Osteoblast (primary cell): ENCODE results near the gene FXYD5. TPM values are rescaled to one million over a fixed set of nuclear protein-coding genes. Genes with fewer than 3 reads are reported as not detected.

Experiments
- DNase-seq: peaks from one replicate; pipeline ENCODE4 v3.0.0; 2011; ENCODE audit warnings: low spot score, mixed read lengths; ENCODE audit not compliant: insufficient read length; ENCODE audit errors: missing footprints
- H2AFZ ChIP-seq: 2 replicates; pipeline ENCODE4 v1.6.0; 2011; ENCODE audit warnings: mild to moderate bottlenecking, low read length
- H3K27ac ChIP-seq: 2 replicates; pipeline ENCODE4 v1.5.1; 2011; ENCODE audit warnings: mild to moderate bottlenecking, low read depth, low read length, moderate library complexity
- H3K27me3 ChIP-seq: 2 replicates; pipeline ENCODE4 v1.6.0; 2012; ENCODE audit warnings: mild to moderate bottlenecking, control low read depth, inconsistent platforms, low read length, moderate library complexity; ENCODE audit not compliant: insufficient read depth
- H3K36me3 ChIP-seq: 2 replicates; pipeline ENCODE4 v1.5.1; 2011; ENCODE audit warnings: mild to moderate bottlenecking, low read length, control low read depth, moderate library complexity; ENCODE audit not compliant: insufficient read depth
- H3K4me1 ChIP-seq: 2 replicates; pipeline ENCODE4 v1.5.1; 2011; ENCODE audit warnings: mild to moderate bottlenecking, low read length, control low read depth, moderate library complexity; ENCODE audit not compliant: insufficient read depth
- H3K4me2 ChIP-seq: 2 replicates; pipeline ENCODE4 v1.6.0; 2011; ENCODE audit warnings: mild to moderate bottlenecking, low read length; ENCODE audit not compliant: insufficient read depth
- H3K4me3 ChIP-seq: fragments of 200-600 bp; sonication (generic); 3 replicates; pipeline ENCODE4 v1.5.1; 2012; ENCODE audit warnings: mild to moderate bottlenecking, low read length, inconsistent platforms; ENCODE audit not compliant: insufficient read depth
- H3K79me2 ChIP-seq: 2 replicates; pipeline ENCODE4 v1.6.0; 2012; ENCODE audit warnings: mild to moderate bottlenecking, low read length, control low read depth, inconsistent platforms; ENCODE audit not compliant: insufficient read depth
- H3K9me3 ChIP-seq: 2 replicates; pipeline ENCODE4 v1.5.1; 2011; ENCODE audit warnings: low read depth, low read length, control low read depth
- H4K20me1 ChIP-seq: 2 replicates; pipeline ENCODE4 v1.6.0; 2012; ENCODE audit warnings: mild to moderate bottlenecking, low read length, control low read depth; ENCODE audit not compliant: insufficient read depth
- total RNA-seq: library from RNA; depleted of rRNA; stranded (reverse); fragments of >200 nt; gene quantifications from 2 replicates; pipeline ENCODE4 v1.2.3, GENCODE V29; 2012
- TF ChIP-seq, protein P1 (sequence below): IDR thresholded peaks from 2 replicates; pipeline ENCODE4 v1.5.1; 2011; ENCODE audit warnings: mild to moderate bottlenecking, low read depth, low read length, moderate library complexity; ENCODE audit errors: extremely low read depth

Gene FXYD5
- total RNA-seq, 1 donor: 29.0 TPM

DNA sequence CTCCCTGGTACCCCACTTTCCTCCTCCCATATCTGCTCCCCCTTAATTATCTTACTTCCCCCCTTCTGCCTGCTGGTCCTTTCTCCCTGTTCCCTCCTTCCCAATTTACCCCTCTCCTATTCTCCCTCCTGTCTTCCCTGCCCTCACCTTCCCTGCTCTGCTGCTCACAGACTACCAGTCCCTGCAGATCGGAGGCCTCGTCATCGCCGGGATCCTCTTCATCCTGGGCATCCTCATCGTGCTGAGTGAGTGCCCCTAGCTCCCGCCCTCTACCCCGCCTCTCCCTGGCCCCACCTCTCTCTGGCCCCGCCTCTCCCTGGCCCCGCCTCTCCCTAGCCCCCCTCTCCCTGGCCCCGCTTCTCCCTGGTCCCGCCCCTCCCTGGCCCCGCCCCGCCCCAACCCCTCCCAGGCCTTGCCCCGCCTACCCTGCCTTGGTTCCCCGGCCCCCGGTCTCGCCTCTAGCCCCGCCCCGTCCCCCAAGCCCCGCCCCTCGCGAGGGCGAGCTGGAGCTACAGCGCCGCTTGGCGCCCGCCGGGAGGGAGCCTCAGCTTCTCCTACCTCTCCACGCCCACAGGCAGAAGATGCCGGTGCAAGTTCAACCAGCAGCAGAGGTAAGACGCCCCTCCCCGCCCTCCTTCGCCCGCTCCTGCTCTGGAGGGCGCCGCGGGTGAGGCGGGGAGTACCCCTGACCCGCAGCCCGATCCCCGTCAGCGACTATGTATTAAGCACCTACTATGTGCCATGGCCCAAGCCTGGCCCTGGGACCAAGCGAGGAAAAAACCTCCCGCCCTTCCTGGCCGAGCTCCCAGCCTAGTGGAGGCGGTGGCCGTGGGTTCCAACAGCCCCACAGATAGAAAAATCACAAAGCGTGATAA is 13.3 kb upstream of the FXYD5 start:
- Histone ChIP-seq H3K4me3 (no peak overlapping the region), H3K27ac (no peak overlapping the region), H3K4me1 (peaks cover 14% of the 10 kb centered on the region), H4K20me1 (no peaks in the 10 kb centered on the region), H3K27me3 (peaks cover 35% of the 10 kb centered on the region), H3K79me2 (no peaks in the 10 kb centered on the region), H3K9me3 (no peaks in the 10 kb centered on the region), H3K36me3 (no peaks in the 10 kb centered on the region), H3K4me2 (peak overlapping the region; percentile 16), H2AFZ (no peak overlapping the region)
- DNase-seq: peak; percentile 100
- TF ChIP-seq, protein P1, sequence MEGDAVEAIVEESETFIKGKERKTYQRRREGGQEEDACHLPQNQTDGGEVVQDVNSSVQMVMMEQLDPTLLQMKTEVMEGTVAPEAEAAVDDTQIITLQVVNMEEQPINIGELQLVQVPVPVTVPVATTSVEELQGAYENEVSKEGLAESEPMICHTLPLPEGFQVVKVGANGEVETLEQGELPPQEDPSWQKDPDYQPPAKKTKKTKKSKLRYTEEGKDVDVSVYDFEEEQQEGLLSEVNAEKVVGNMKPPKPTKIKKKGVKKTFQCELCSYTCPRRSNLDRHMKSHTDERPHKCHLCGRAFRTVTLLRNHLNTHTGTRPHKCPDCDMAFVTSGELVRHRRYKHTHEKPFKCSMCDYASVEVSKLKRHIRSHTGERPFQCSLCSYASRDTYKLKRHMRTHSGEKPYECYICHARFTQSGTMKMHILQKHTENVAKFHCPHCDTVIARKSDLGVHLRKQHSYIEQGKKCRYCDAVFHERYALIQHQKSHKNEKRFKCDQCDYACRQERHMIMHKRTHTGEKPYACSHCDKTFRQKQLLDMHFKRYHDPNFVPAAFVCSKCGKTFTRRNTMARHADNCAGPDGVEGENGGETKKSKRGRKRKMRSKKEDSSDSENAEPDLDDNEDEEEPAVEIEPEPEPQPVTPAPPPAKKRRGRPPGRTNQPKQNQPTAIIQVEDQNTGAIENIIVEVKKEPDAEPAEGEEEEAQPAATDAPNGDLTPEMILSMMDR: peak; percentile 31

DNA sequence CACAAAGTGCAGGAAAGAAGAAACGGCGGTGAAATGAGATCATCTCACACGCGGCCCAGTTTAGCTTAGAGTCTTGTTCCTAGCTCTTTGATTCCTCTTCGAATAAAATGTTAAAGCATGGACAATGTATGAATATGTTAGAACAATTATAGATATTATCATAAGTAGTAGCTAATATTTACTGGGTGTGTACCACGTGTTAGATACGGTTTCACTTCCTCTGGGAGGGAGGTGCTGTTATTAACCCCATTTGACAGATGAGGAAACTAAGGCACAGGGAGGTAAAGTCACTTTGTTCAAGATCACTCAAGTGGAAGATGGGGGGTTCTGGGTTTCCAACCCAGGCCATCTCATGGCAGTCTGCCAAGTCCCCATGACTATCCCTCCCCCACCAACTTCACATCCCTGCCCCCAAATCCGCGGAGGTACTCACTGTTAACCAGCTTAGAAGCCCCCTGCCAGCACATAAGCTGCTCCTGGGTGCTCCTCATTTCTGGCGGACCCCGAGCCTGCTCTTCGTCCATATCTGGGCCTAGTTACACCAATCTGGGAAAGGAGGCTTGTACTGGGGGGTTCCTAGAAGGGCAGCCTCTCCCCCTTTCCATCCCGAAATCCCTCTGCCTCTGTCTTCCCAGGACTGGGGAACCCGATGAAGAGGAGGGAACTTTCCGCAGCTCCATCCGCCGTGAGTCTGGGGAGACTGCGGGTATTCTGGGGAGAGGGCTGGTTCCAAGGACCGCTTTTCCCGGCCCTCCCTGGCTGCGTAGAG is 12.5 kb upstream of the FXYD5 start:
- H3K36me3 ChIP-seq: no peaks in the 10 kb centered on the region
- H3K79me2 ChIP-seq: no peaks in the 10 kb centered on the region
- peaks cover 27% of the 10 kb centered on the region for H3K27me3 ChIP-seq
- no peak overlapping the region for H3K27ac ChIP-seq
- H4K20me1 ChIP-seq: no peaks in the 10 kb centered on the region
- H2AFZ ChIP-seq: no peak overlapping the region
- H3K9me3 ChIP-seq: no peaks in the 10 kb centered on the region
- H3K4me2 ChIP-seq: no peak overlapping the region
- TF ChIP-seq, protein P1: no peak
- no peak overlapping the region for H3K4me3 ChIP-seq
- peaks cover 14% of the 10 kb centered on the region for H3K4me1 ChIP-seq
- peak; percentile 60 for DNase-seq

DNA sequence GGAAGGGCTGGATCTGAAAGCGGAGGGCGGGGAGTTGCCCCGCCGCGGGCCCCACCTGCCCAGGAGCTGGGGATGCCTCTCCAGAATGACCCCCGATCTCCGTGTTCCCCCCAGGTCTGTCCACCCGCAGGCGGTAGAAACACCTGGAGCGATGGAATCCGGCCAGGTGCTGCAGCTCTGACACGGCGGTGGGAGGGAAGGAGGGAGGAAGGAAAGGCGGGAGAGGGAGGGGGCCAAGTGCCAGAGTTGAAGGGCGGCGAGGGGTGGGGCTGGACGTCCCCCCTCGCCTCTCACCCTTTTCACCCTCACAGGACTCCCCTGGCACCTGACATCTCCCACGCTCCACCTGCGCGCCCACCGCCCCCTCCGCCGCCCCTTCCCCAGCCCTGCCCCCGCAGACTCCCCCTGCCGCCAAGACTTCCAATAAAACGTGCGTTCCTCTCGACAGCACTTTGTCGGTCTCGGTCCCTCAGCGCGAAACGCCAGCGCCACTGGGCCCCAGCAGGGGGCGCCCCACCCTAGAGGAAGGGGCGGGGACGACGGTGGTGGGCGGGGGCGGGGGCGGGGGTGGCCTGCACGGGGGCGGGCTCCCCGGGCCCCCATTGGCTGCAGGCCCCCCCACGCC is 11.8 kb upstream of the FXYD5 start:
- no peak overlapping the region for H2AFZ ChIP-seq

More for the DNA sequence above, 11.8 kb upstream of the FXYD5 start:
- TF ChIP-seq, protein P1: no peak
- H3K27me3 ChIP-seq: peaks cover 22% of the 10 kb centered on the region
- H3K4me3 ChIP-seq: no peak overlapping the region
- no peak overlapping the region for H3K4me2 ChIP-seq
- no peaks in the 10 kb centered on the region for H3K9me3 ChIP-seq
- no peaks in the 10 kb centered on the region for H3K36me3 ChIP-seq
- H4K20me1 ChIP-seq: no peaks in the 10 kb centered on the region
- DNase-seq: peak; percentile 95
- H3K79me2 ChIP-seq: no peaks in the 10 kb centered on the region
- peaks cover 14% of the 10 kb centered on the region for H3K4me1 ChIP-seq
- no peak overlapping the region for H3K27ac ChIP-seq
